ENCODE results near the gene CA5A. TPM values are rescaled to one million over a fixed set of nuclear protein-coding genes. Genes with fewer than 3 reads are reported as not detected.

Gene CA5A
- total and polyA plus RNA-seq, 2 of the 13 experiments (the other 11 are each of a cell fraction or from before 2014, with no cell fraction given) = 66.8 to 106 TPM

- TF ChIP-seq ZNF407 (CRISPR knock-in tag; IDR thresholded peaks at IDR 0.05; ENCODE audit: not compliant biosample characterization) (peak; percentile 67), RNF2 (conservative IDR thresholded peaks at IDR 0.05; ENCODE audit: low read depth) (peak; percentile 67; the same call in 1 of the 2 replicates), ZNF567 (CRISPR knock-in tag; IDR thresholded peaks at IDR 0.05; ENCODE audit: borderline replicate concordance) (0 out of 2 replicates have a peak, but pooled peaks have one; percentile 36), ZSCAN20 (CRISPR knock-in tag; IDR thresholded peaks at IDR 0.05; ENCODE audit: borderline replicate concordance) (no peak), ZNF496 (CRISPR knock-in tag; IDR thresholded peaks at IDR 0.05; ENCODE audit: insufficient replicate concordance) (no peak), ZNF598 (CRISPR knock-in tag; IDR thresholded peaks at IDR 0.05; ENCODE audit: borderline replicate concordance) (no peak; the same call in 1 of the 2 replicates), ZNF558 (CRISPR knock-in tag; IDR thresholded peaks at IDR 0.05; ENCODE audit: borderline replicate concordance) (no peak; the same call in none of the 2 replicates), PHF8 (CRISPR knock-in tag; IDR thresholded peaks at IDR 0.05) (0 out of 2 replicates have a peak, but pooled peaks have one; percentile 34), ZNF710 (CRISPR knock-in tag; IDR thresholded peaks at IDR 0.05; ENCODE audit: borderline replicate concordance) (peak; percentile 95; the same call in 1 of the 2 replicates), HNF4G (IDR thresholded peaks at IDR 0.05; ENCODE audit: borderline replicate concordance, low read depth, low read length) (peak; percentile 81), HNF4G (CRISPR knock-in tag; IDR thresholded peaks at IDR 0.05; ENCODE audit: borderline replicate concordance, low read depth) (peak; percentile 94), ZNF616 (CRISPR knock-in tag; IDR thresholded peaks at IDR 0.05; ENCODE audit: low read depth) (peak; percentile 88; the same call in 1 of the 2 replicates), SP140L (CRISPR knock-in tag; IDR thresholded peaks at IDR 0.05; ENCODE audit: borderline replicate concordance) (no peak)
These were observed 86.0 kb downstream of the CA5A start (continued) for GRCh38 chr16:87850009-87851006.
